Lung (tissue), 12 donors: ENCODE data around the gene GNAZ. TPM values are rescaled to one million over a fixed set of nuclear protein-coding genes. Genes with fewer than 3 reads are reported as not detected.

ENCODE experiments used
- ATAC-seq: fragments of 200-7000 bp; cut with Tn5 transposase; one replicate; pipeline ENCODE4 v1.9.1; 2020; ENCODE audit warnings: moderate number of reproducible peaks; ENCODE audit not compliant: insufficient read depth, low FRiP score
- DNase-seq, 3 donors: peaks; one replicate each; pipeline ENCODE4 v3.0.0-alpha.2; 2013 to 2017
- H3K27ac ChIP-seq, 2 donors: one replicate each; pipeline ENCODE4 v1.5.1; 2013; ENCODE audit warnings: mild to moderate bottlenecking in 2 of 2, moderate library complexity in 2 of 2, control low read depth in 1 of 2, inconsistent platforms in 1 of 2, low read depth in 1 of 2, low read length in 1 of 2
- H3K27me3 ChIP-seq, 3 donors: one replicate each; pipeline ENCODE4 v1.5.1; 2013; ENCODE audit warnings: low read length in 2 of 3; ENCODE audit not compliant: control insufficient read depth in 3 of 3, insufficient read depth in 3 of 3
- H3K36me3 ChIP-seq, 4 donors: one replicate each; pipeline ENCODE4 v1.5.1; 2013; ENCODE audit warnings: low read length in 4 of 4, mild to moderate bottlenecking in 1 of 4, moderate library complexity in 1 of 4; ENCODE audit not compliant: control insufficient read depth in 4 of 4, insufficient read depth in 4 of 4
- H3K4me1 ChIP-seq, 5 donors: one replicate each; pipeline ENCODE4 v1.5.1; 2013; ENCODE audit warnings: low read length in 5 of 5, mild to moderate bottlenecking in 2 of 5, moderate library complexity in 1 of 5; ENCODE audit not compliant: control insufficient read depth in 5 of 5, insufficient read depth in 5 of 5
- H3K4me3 ChIP-seq: one replicate; pipeline ENCODE4 v1.5.1; 2013; ENCODE audit warnings: mild to moderate bottlenecking, control low read depth, moderate library complexity
- H3K9ac ChIP-seq, 2 donors: one replicate each; pipeline ENCODE4 v1.5.1; 2013; ENCODE audit warnings: low read length in 2 of 2, control low read depth in 1 of 2; ENCODE audit not compliant: insufficient read depth in 1 of 2
- H3K9me3 ChIP-seq, 4 donors: one replicate each; pipeline ENCODE4 v1.5.1; 2013; ENCODE audit warnings: low read length in 3 of 4, mild to moderate bottlenecking in 1 of 4, moderate library complexity in 1 of 4; ENCODE audit not compliant: control insufficient read depth in 4 of 4, insufficient read depth in 3 of 4
- WGBS, 2 donors: extraction: QIAGEN DNeasy Blood & Tissue Kit; methylation state at CpG; one replicate each; pipeline ENCODE4 v1.1.7; 2013; 5-methylcytosine and 5-hydroxymethylcytosine counted together
- polyA plus RNA-seq, 2 donors: library from polyadenylated mRNA; stranded (reverse); fragments of 200-250 nt; gene quantifications; one replicate each; pipeline ENCODE4 v1.2.1, GENCODE V29; 2013
- total RNA-seq, 2 donors: library from RNA; depleted of rRNA in 1 of 2; stranded (reverse); fragments of >200 nt in 1 of 2; gene quantifications; one replicate each; pipeline ENCODE4 v1.2.1, GENCODE V29; 2014 to 2021
- TF ChIP-seq, protein P1 (sequence below): IDR thresholded peaks from 2 replicates; pipeline ENCODE4 v1.5.1; 2012; ENCODE audit warnings: mild to moderate bottlenecking; ENCODE audit errors: control extremely low read depth, extremely low read depth
- donor health status: control.
- donor health status: control.
- donor health status: Bipolar disorder and iron deficiency.
- donor health status: healthy.
- donor health status: DM: yes; HTN: yes; CAD: no.

Gene GNAZ
- total and polyA plus RNA-seq, 4 donors: 0.77 to 5.0 (median 2.3) TPM

DNA sequence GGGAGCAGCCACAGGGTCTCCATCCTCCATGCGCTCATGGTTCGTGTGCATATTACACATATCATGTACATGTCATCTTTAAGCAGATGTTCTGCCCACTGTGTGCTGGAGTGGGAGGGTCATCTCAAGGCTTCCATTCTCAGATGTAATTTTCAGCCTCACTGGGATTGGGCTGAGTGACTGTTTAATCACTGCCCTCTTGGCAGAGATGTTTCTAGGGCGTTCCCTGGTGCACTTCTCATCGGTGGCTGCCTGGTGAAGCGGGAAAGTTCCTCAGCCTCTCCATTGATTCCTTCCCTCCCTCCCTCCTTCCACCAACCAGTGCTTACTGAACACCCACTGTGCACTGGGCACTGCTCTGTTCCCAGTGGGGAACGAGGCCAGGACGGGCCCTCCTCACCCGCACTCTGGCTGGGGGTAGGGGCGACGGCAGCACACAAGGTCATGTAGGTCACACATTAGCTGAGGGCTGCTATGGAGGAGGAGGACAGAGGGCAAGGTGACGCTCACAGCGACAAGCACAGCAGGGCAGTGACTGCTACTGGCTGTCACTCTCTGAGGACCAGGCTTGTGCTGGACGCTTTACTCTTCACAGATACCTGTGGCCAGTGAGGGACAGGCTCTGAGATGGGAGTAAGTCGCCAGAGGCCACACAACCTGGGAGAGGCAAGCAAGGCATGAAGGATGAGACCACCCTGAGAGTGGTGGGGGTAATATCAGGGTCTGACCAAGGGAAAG, 22.9 kb downstream of the GNAZ start:
- no peak for ATAC-seq
- no peak for DNase-seq
- Histone ChIP-seq H3K9ac (no peak overlapping the region), H3K27me3 (no peaks in the 10 kb centered on the region), H3K36me3 (no peaks in the 10 kb centered on the region), H3K9me3 (peaks cover 0 to 4% (median 0%) of the 10 kb centered on the region in 4 donors), H3K27ac (no peak overlapping the region), H3K4me1 (peaks cover 0 to 3% (median 0%) of the 10 kb centered on the region in 5 donors), H3K4me3 (no peak overlapping the region)
- TF ChIP-seq, protein P1, sequence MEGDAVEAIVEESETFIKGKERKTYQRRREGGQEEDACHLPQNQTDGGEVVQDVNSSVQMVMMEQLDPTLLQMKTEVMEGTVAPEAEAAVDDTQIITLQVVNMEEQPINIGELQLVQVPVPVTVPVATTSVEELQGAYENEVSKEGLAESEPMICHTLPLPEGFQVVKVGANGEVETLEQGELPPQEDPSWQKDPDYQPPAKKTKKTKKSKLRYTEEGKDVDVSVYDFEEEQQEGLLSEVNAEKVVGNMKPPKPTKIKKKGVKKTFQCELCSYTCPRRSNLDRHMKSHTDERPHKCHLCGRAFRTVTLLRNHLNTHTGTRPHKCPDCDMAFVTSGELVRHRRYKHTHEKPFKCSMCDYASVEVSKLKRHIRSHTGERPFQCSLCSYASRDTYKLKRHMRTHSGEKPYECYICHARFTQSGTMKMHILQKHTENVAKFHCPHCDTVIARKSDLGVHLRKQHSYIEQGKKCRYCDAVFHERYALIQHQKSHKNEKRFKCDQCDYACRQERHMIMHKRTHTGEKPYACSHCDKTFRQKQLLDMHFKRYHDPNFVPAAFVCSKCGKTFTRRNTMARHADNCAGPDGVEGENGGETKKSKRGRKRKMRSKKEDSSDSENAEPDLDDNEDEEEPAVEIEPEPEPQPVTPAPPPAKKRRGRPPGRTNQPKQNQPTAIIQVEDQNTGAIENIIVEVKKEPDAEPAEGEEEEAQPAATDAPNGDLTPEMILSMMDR: no peak
- 89 to 91% methylated on average over 14 of the region's 14 CpGs for WGBS, 2 donors

DNA sequence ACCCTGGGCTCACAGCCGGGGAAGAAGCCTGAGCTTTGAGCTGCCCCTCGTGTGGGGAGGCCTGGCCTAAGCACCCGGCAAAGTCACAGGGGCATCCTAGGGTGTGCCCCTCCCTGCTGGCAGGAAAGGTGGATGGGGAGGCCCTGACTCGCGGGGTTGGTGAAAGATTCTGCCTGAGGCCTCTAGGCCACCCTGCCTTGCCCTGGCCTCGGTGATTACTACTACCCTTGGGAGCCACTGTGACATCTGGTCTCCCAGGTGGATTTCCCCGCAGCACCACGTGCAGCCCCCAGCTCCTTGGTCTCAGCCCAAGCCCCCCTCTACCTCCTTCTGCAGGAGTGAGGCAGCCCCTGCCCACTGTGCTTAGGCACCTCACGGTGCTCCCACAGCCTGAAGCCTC, 23.9 kb downstream of the GNAZ start:
- Histone ChIP-seq H3K9ac (no peak overlapping the region), H3K36me3 (no peaks in the 10 kb centered on the region), H3K27ac (no peak overlapping the region), H3K9me3 (peaks cover 0 to 4% (median 0%) of the 10 kb centered on the region in 4 donors), H3K27me3 (no peaks in the 10 kb centered on the region), H3K4me3 (no peak overlapping the region), H3K4me1 (peaks cover 0 to 11% (median 0%) of the 10 kb centered on the region in 5 donors)
- ATAC-seq (no peak), DNase-seq (no peak)
- 91 to 92% methylated on average over 9 of the region's 9 CpGs for WGBS, 2 donors
- TF ChIP-seq, protein P1: no peak

DNA sequence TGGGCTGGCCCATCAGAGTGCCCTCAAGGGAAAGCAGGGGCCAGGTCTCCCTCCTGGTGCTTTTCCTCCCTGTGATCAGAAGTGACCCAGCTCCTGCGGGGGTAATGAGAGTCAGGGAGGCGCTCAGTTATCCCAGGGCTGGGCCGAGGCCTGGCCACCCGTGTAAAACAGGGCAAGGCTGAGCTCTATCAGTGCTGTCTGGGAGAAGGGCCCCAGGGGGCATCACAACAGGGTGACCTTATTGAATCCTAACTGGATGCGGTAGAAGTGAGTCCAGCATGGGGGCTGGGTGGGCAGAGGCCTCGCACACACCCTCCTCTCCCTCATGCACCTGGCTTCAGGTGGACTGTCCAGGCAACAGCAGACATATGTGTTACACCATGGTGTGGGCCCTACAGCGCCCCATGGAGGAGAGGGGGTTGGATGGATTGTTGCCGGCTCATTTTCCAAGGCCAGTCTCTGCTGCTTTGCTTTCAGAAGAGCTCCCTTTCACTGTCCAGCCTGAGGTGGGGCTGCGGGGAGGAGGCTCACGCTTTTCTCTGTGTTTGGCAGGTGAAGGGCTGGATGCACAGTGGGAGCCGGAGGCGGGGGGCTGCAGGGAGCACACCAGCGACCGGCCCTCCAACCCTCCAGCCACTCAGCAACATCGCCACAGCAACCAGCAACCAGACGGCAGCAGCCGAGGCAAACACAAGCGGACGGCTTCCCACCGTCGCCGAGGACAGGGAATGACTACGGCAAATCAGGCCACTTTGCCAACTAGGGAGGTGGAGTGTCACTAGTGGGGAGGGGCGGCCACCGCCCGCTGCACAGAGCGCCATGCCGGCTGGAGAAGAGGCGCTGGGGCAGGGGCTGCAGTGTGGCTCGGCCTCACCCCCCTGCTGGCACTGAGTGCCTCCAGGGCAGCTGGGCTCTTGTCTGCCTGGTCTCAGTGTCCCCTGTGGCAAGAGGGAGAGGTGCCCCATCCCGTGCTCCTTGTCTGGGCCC, 24.7 kb downstream of the GNAZ start:
- Histone ChIP-seq H3K9ac (no peak overlapping the region), H3K9me3 (peaks cover 0 to 4% (median 0%) of the 10 kb centered on the region in 4 donors), H3K27ac (no peak overlapping the region), H3K36me3 (no peaks in the 10 kb centered on the region), H3K27me3 (no peaks in the 10 kb centered on the region), H3K4me3 (no peak overlapping the region), H3K4me1 (peaks cover 0 to 11% (median 0%) of the 10 kb centered on the region in 5 donors)
- ATAC-seq (no peak), DNase-seq (no peak)
- TF ChIP-seq, protein P1: no peak
- WGBS, 2 donors: 88 to 95% methylated on average over 28 to 31 of the region's 31 CpGs
